ENCODE data around the gene PRKAA2.

DNA sequence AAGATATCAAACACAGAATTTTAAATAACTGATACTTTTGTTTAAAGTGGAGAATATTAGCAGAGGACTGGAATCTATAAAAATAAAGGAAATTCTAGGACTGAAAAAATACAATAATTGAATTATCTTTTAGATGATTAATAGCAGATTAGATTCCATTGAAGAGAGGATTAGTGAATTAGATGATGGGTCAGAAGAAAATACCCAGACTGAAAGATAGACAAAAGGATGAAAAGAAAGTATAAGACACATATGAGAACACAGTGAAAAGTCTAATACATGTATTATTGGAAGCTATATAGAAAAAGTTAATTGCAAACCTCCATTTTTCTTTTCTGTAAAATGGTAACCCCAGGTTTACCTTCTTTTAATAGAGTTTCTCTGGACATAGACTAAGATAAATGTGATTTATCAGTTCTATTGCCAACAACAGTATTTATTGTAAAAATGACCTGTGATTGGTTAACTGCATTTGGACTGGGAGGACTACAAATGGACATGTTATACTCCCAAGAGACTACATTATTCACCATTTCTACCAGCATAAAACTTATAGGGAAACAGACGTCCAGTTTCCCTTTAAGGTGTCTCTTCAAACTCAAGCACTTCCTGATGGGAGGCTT lies 11.0 kb downstream of the PRKAA2 start:
- TF ChIP-seq EZH2 (IDR thresholded peaks at IDR 0.05; ENCODE audit: insufficient read depth, poor library complexity, severe bottlenecking): no peak
- TF ChIP-seq EZH2phosphoT487 (IDR thresholded peaks at IDR 0.05; ENCODE audit: insufficient read depth, low read depth): no peak
